A549 (cell line): Measurements from ENCODE around the gene GON7. TPM values are rescaled to one million over a fixed set of nuclear protein-coding genes. Genes with fewer than 3 reads are reported as not detected.
A peak's percentile ranks its signal among the peaks of the same experiment; 100 is the strongest.

Experiments
- ATAC-seq, 2 experiments: fragments of 200-7000 bp in 1 of 2; fragments of >200 bp in 1 of 2; cut with Nextera tagmentation in 1 of 2; cut with Tn5 transposase in 1 of 2; 3 replicates each; pipeline versions ENCODE4 v1.8.0 to v1.9.1; 2018 to 2020; ENCODE audit warnings: mild to moderate bottlenecking in 1 of 2, moderate library complexity in 1 of 2
- CTCF ChIA-PET: fragments of 300-600 bp; sonication (Branson Sonifier 250); formaldehyde crosslinking; extraction: SDS; loops from one replicate; lab custom pipeline; 2021; ENCODE audit warnings: antibody characterized with exemption, inconsistent platforms; lab: Yijun Ruan, JAX
- POLR2A ChIA-PET: fragments of 350-600 bp; formaldehyde crosslinking; extraction: SDS; loops from one replicate; lab custom pipeline; 2021; ENCODE audit warnings: antibody characterized with exemption, inconsistent platforms; lab: Yijun Ruan, JAX
- DNase-seq, 2 experiments: peaks; one replicate each; pipeline versions ENCODE4 v3.0.0 to v3.0.0-alpha.2; 2011 to 2016; ENCODE audit warnings: low read depth in 1 of 2, low spot score in 1 of 2
- FAIRE-seq: peaks from 2 replicates; lab custom pipeline; 2011; peaks lifted over from hg19 to GRCh38; lab: Jason Lieb, UNC
- H3K27ac ChIP-seq, 2 experiments: fragments of >200 bp; sonication (Bioruptor Twin); formaldehyde crosslinking; 3 replicates each; pipeline ENCODE4 v1.5.1; 2016 to 2017
- H3K4me1 ChIP-seq: fragments of >200 bp; sonication (Bioruptor Twin); formaldehyde crosslinking; 3 replicates; pipeline ENCODE4 v1.6.1; 2016
- H3K4me2 ChIP-seq: fragments of >200 bp; sonication (Bioruptor Twin); formaldehyde crosslinking; 3 replicates; pipeline ENCODE4 v1.6.1; 2016
- H3K4me3 ChIP-seq: fragments of >200 bp; sonication (Bioruptor Twin); formaldehyde crosslinking; 3 replicates; pipeline ENCODE4 v1.5.1; 2016
- H3K9me3 ChIP-seq: fragments of >200 bp; sonication (Bioruptor Twin); formaldehyde crosslinking; 3 replicates; pipeline ENCODE4 v1.6.1; 2016
- CBX2 ChIP-seq: fragments of 200-600 bp; sonication (generic); IDR thresholded peaks from 2 replicates; pipeline ENCODE4 v1.6.1; 2016; ENCODE audit warnings: low read depth, mild to moderate bottlenecking, borderline replicate concordance
- CHD2 ChIP-seq: fragments of 150-350 bp; IDR thresholded peaks from 2 replicates; pipeline ENCODE4 v1.6.1; 2014; ENCODE audit warnings: low read length; ENCODE audit not compliant: partially characterized antibody
- CTCF ChIP-seq: fragments of >200 bp; sonication (Bioruptor Twin); formaldehyde crosslinking; IDR thresholded peaks from 3 replicates; pipeline ENCODE4 v1.5.1; 2016
- E2F6 ChIP-seq: IDR thresholded peaks from 2 replicates; pipeline ENCODE4 v1.6.1; 2012; ENCODE audit warnings: low read depth, borderline replicate concordance
- ELK1 ChIP-seq: fragments of 150-350 bp; IDR thresholded peaks from 2 replicates; pipeline ENCODE4 v1.6.1; 2014; ENCODE audit warnings: low read depth, mild to moderate bottlenecking, low read length
- ESRRA ChIP-seq: fragments of 150-350 bp; IDR thresholded peaks from 2 replicates; pipeline ENCODE4 v1.6.1; 2014; ENCODE audit warnings: mild to moderate bottlenecking, low read length, borderline replicate concordance
- HES2 ChIP-seq: fragments of >200 bp; sonication (Bioruptor Twin); formaldehyde crosslinking; IDR thresholded peaks from 2 replicates; pipeline ENCODE4 v1.6.1; 2016
- HEYL ChIP-seq: fragments of 250-450 bp; sonication (Bioruptor Pico); IDR thresholded peaks from 2 replicates; pipeline ENCODE4 v1.8.0; 2021; ENCODE audit warnings: mild to moderate bottlenecking, moderate library complexity
- HMGXB4 ChIP-seq: fragments of 250-450 bp; sonication (Bioruptor Pico); IDR thresholded peaks from 2 replicates; pipeline ENCODE4 v1.5.0; 2021; ENCODE audit warnings: mild to moderate bottlenecking, moderate library complexity, borderline replicate concordance
- HOXA7 ChIP-seq: fragments of 250-450 bp; sonication (Bioruptor Pico); IDR thresholded peaks from 2 replicates; pipeline ENCODE4 v1.5.0; 2020; ENCODE audit warnings: mild to moderate bottlenecking, moderate library complexity
- HOXB13 ChIP-seq: fragments of 250-450 bp; sonication (Bioruptor Pico); IDR thresholded peaks from 2 replicates; pipeline ENCODE4 v1.5.0; 2020; ENCODE audit warnings: low read depth, mild to moderate bottlenecking, moderate library complexity
- HOXB5 ChIP-seq: fragments of 250-450 bp; sonication (Bioruptor Pico); IDR thresholded peaks from 2 replicates; pipeline ENCODE4 v1.5.0; 2020; ENCODE audit warnings: mild to moderate bottlenecking, moderate library complexity
- MAFK ChIP-seq: fragments of 450-650 bp; IDR thresholded peaks from 2 replicates; pipeline ENCODE4 v1.6.1; 2014; ENCODE audit not compliant: partially characterized antibody
- MAZ ChIP-seq: fragments of 150-350 bp; IDR thresholded peaks from 2 replicates; pipeline ENCODE4 v1.6.1; 2014; ENCODE audit warnings: antibody characterized with exemption, low read depth, low read length, borderline replicate concordance
- MYC ChIP-seq: IDR thresholded peaks from 2 replicates; pipeline ENCODE4 v1.6.1; 2012; ENCODE audit warnings: mild to moderate bottlenecking, inconsistent platforms, low read length, improper control_type of control experiment, borderline replicate concordance
- NR3C1 ChIP-seq: fragments of >200 bp; sonication (Bioruptor Twin); formaldehyde crosslinking; IDR thresholded peaks from 3 replicates; pipeline ENCODE4 v1.6.1; 2017
- RAD21 ChIP-seq, 2 experiments: fragments of >200 bp in 1 of 2; sonication (Bioruptor Twin) in 1 of 2; formaldehyde crosslinking in 1 of 2; IDR thresholded peaks in 1 of 2; conservative IDR thresholded peaks in 1 of 2; 2 replicates in 1 of 2; 3 replicates in 1 of 2; pipeline ENCODE4 v1.6.1; 2012 to 2018; ENCODE audit warnings: inconsistent platforms in 1 of 2
- RARB ChIP-seq: fragments of 250-450 bp; sonication (Bioruptor Pico); IDR thresholded peaks from 2 replicates; pipeline ENCODE4 v1.8.0; 2021; ENCODE audit warnings: mild to moderate bottlenecking, moderate library complexity
- RCOR1 ChIP-seq: fragments of 150-350 bp; IDR thresholded peaks from 2 replicates; pipeline ENCODE4 v1.6.1; 2014; ENCODE audit warnings: antibody characterized with exemption, low read length, low read depth
- RFX5 ChIP-seq: fragments of 450-650 bp; IDR thresholded peaks from 2 replicates; pipeline ENCODE4 v1.7.1; 2014; ENCODE audit warnings: antibody characterized with exemption, mild to moderate bottlenecking, moderate library complexity
- SMC3 ChIP-seq: fragments of >200 bp; sonication (Bioruptor Twin); formaldehyde crosslinking; IDR thresholded peaks from 3 replicates; pipeline ENCODE4 v1.6.1; 2018; ENCODE audit warnings: inconsistent platforms
- ZFP36 ChIP-seq: fragments of 450-650 bp; IDR thresholded peaks from 2 replicates; pipeline ENCODE4 v1.6.1; 2014; ENCODE audit warnings: borderline replicate concordance; ENCODE audit not compliant: partially characterized antibody
- ZSCAN20 ChIP-seq: fragments of 250-450 bp; sonication (Bioruptor Pico); IDR thresholded peaks from 2 replicates; pipeline ENCODE4 v1.8.0; 2022; ENCODE audit warnings: mild to moderate bottlenecking, moderate library complexity
- WGBS: methylation state at CpG from one replicate; pipeline ENCODE4 v1.1.6; 2017; ENCODE audit errors: missing lambda C conversion rate; 5-methylcytosine and 5-hydroxymethylcytosine counted together
- polyA plus RNA-seq, 4 experiments: library from polyadenylated mRNA; depleted of rRNA in 3 of 4; stranded (reverse); fragments of >200 nt; fragmentation: RNase III in 1 of 4; extraction: RNeasy Plus Mini Kit Qiagen cat#74134 plus additional on column Dnase treatment in 1 of 4; gene quantifications; 2 replicates in 3 of 4; 3 replicates in 1 of 4; pipeline ENCODE4 v1.2.3, GENCODE V29; 2011 to 2017

The GON7 gene
- polyA plus RNA-seq, 2 of the 4 experiments (the other 2 are of a cell fraction): 19.2 to 22.1 TPM

GRCh38 chr14:93230539-93230938 lies 23.7 kb upstream of the GON7 start:
- Histone ChIP-seq H3K27ac (peak overlapping the region in 1 of 2 experiments; percentile 80; a peak in 3 of 6 replicates), H3K9me3 (no peaks in the 10 kb centered on the region), H3K4me1 (peaks cover 9% of the 10 kb centered on the region; the same call in 1 of the 3 replicates), H3K4me3 (no peak overlapping the region), H3K4me2 (peak overlapping the region; percentile 89; the same call in 1 of the 3 replicates)
- CTCF ChIA-PET: interaction anchor here (0.9 to 4.1 kb wide), 4 partner anchors 9 to 117 kb away, joined by 4 to 14 read pairs (median 8); partner anchors contain the start of genes GON7 and UBR7
- DNase-seq (no peak), ATAC-seq (no peak), FAIRE-seq (no peak)
- 99% methylated on average over 16 of the region's 16 CpGs for WGBS
- POLR2A ChIA-PET: no interaction called here
- TF ChIP-seq NR3C1 (no peak), CTCF (no peak), RFX5 (no peak)

GRCh38 chr14:93228550-93228949 lies 21.7 kb upstream of the GON7 start:
- Histone ChIP-seq H3K27ac (no peak overlapping the region), H3K9me3 (no peaks in the 10 kb centered on the region), H3K4me3 (no peak overlapping the region), H3K4me2 (no peak overlapping the region), H3K4me1 (no peaks in the 10 kb centered on the region)
- ATAC-seq: no peak
- POLR2A ChIA-PET: no interaction called here
- TF ChIP-seq ESRRA (no peak), MAFK (peak; percentile 74), MYC (no peak), RFX5 (no peak)
- DNase-seq: no peak
- FAIRE-seq: no peak
- 98% methylated on average over 8 of the region's 8 CpGs for WGBS
- CTCF ChIA-PET: interaction anchor here (1.0 to 2.1 kb wide), 2 partner anchors 9 to 21 kb away, joined by 3 to 9 read pairs; partner anchors contain the start of genes GON7 and UBR7

GRCh38 chr14:93223565-93223964 lies 16.7 kb upstream of the GON7 start:
- H3K27ac ChIP-seq: no peak overlapping the region
- H3K4me2 ChIP-seq: no peak overlapping the region
- ATAC-seq (no peak), DNase-seq (no peak), FAIRE-seq (no peak)
- ChIA-PET POLR2A (interaction anchor here (0.7 kb wide), 1 partner anchor 1041 kb away, joined by 4 read pairs; no protein-coding TSS in a partner anchor), CTCF (interaction anchor here (0.7 kb wide), 1 partner anchor 1234 kb away, joined by 4 read pairs; no protein-coding TSS in a partner anchor)
- 95% methylated on average over 25 of the region's 27 CpGs for WGBS
- H3K9me3 ChIP-seq: no peaks in the 10 kb centered on the region
- no peak overlapping the region for H3K4me3 ChIP-seq
- no peaks in the 10 kb centered on the region for H3K4me1 ChIP-seq
- no peak for TF ChIP-seq ELK1
- TF ChIP-seq SMC3: no peak
- TF ChIP-seq RCOR1: no peak
- TF ChIP-seq RARB (CRISPR knock-in tag): no peak
- TF ChIP-seq CHD2: no peak
- TF ChIP-seq RAD21 (conservative IDR thresholded peaks at IDR 0.05 in 1 of 2, IDR thresholded peaks at IDR 0.05 in 1 of 2): no peak
- no peak for TF ChIP-seq MAZ
- no peak for TF ChIP-seq E2F6
- no peak for TF ChIP-seq HOXA7

GRCh38 chr14:93220509-93220908 lies 13.6 kb upstream of the GON7 start:
- no peak for ATAC-seq
- no peak for DNase-seq
- no peaks in the 10 kb centered on the region for H3K9me3 ChIP-seq
- H3K4me2 ChIP-seq: no peak overlapping the region
- FAIRE-seq: no peak
- H3K4me3 ChIP-seq: no peak overlapping the region
- H3K4me1 ChIP-seq: no peaks in the 10 kb centered on the region
- POLR2A ChIA-PET: no interaction called here
- CTCF ChIA-PET: interaction anchor here (1.0 to 5.3 kb wide), 3 partner anchors 11 to 43 kb away, joined by 3 to 33 read pairs (median 13); partner anchors contain the start of genes GON7 and UBR7
- H3K27ac ChIP-seq: no peak overlapping the region
- TF ChIP-seq HOXB13 (no peak), ZSCAN20 (CRISPR knock-in tag) (no peak), ESRRA (no peak), CHD2 (no peak), HOXB5 (CRISPR knock-in tag) (no peak), CBX2 (no peak), HEYL (CRISPR knock-in tag) (no peak), HES2 (no peak), HMGXB4 (CRISPR knock-in tag) (no peak), ZFP36 (no peak), E2F6 (no peak)
